Tibial artery (tissue), 4 donors: ENCODE results near the gene NPM3.
A peak's percentile ranks its signal among the peaks of the same experiment; 100 is the strongest.

Source experiments
- DNase-seq, 2 donors: peaks; one replicate each; pipeline ENCODE4 v3.0.0-alpha.2; 2019
- H3K27ac ChIP-seq, 2 donors: fragments of 200-600 bp; sonication (generic) in 1 of 2; 1 replicate in 1 of 2; 2 replicates in 1 of 2; pipeline ENCODE4 v1.5.1; 2018 to 2019; ENCODE audit warnings: mild to moderate bottlenecking in 1 of 2
- H3K27me3 ChIP-seq, 2 donors: fragments of 200-600 bp; sonication (generic) in 1 of 2; one replicate each; pipeline versions ENCODE4 v1.5.1 to v1.6.0; 2016 to 2019
- H3K36me3 ChIP-seq, 3 donors: fragments of 200-600 bp; sonication (generic) in 2 of 3; one replicate each; pipeline ENCODE4 v1.5.1; 2016 to 2019; ENCODE audit warnings: mild to moderate bottlenecking in 2 of 3
- H3K4me1 ChIP-seq, 4 donors: fragments of 200-600 bp; sonication (generic) in 2 of 4; 1 replicate in 3 of 4; 2 replicates in 1 of 4; pipeline ENCODE4 v1.5.1; 2016 to 2019
- H3K4me3 ChIP-seq, 2 donors: fragments of 200-600 bp; sonication (generic) in 1 of 2; 1 replicate in 1 of 2; 2 replicates in 1 of 2; pipeline ENCODE4 v1.5.1; 2018 to 2019; ENCODE audit warnings: mild to moderate bottlenecking in 2 of 2
- H3K9me3 ChIP-seq, 3 donors: fragments of 200-600 bp; sonication (generic) in 1 of 3; one replicate each; pipeline ENCODE4 v1.5.1; 2016 to 2019
- intact Hi-C: fragments of 100-400 bp; cut with DNase I; formaldehyde crosslinking; loops from one replicate; pipeline ENCODE4 v1.15.0; 2023; ENCODE audit warnings: low total_unique reads
- TF ChIP-seq, protein P1 (sequence below), 2 experiments: fragments of 200-600 bp in 1 of 2; fragments of 450-650 bp in 1 of 2; IDR thresholded peaks; one replicate each; pipeline ENCODE4 v1.5.1; 2017 to 2019; ENCODE audit warnings: antibody characterized with exemption in 2 of 2, mild to moderate bottlenecking in 1 of 2, moderate library complexity in 1 of 2

NPM3 gene, protein sequence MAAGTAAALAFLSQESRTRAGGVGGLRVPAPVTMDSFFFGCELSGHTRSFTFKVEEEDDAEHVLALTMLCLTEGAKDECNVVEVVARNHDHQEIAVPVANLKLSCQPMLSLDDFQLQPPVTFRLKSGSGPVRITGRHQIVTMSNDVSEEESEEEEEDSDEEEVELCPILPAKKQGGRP

DNA sequence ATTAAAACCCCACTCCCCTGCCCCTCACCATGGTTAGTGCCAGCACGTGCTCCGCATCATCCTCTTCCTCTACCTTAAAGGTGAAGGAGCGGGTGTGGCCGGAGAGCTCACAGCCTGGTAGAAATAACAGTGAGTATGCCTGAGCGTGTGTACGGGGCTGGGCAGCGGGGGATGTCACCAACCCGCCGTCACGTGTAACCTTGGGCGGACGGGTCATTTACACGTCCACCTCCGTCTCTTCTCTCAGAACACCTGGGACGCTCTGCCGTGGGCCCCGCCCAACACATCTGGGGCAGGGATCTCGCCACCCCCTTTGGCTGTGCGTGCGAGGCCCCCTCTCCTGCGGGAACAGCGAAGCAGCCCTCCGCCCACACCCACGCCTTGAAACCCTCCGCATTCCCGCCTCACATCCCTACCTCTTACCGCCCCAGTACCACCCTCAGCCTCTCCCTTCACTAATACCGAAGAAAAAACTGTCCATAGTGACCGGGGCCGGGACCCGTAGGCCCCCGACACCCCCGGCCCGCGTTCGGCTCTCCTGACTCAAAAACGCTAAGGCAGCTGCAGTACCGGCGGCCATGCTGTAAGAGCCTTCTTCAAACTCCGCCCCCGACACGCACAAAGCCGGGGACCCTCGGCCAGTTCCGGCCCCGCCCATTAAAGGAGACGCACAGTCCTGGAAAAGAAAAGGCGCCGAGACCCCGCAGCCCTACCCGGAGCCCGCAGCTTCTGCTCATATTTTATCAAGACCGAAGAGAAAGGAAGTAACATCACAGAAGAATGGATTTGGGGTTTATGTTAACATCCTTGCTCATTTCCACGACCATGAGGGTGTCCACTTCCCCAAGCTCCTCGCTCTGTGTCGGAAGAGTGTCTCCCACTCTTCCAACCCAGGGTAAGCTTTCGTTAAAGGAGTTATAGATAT, at the start of gene NPM3:
TSS of gene NPM3 (minus strand) at position 636 of the 925 bp plus-strand sequence. CDS start at position 580, 56 bp downstream.
- DNase-seq = peak; percentile 84 to 88
- Histone ChIP-seq H3K4me3 (peak within 1 kb of the TSS; percentile 55 to 68), H3K27ac (peak within 1 kb of the TSS; percentile 13 to 40), H3K9me3 (no peaks in the 10 kb centered on the region), H3K4me1 (peaks cover 4 to 52% (median 34%) of the 10 kb centered on the region in 4 donors), H3K27me3 (peaks cover 0 to 27% of the 10 kb centered on the region in 2 donors), H3K36me3 (peaks cover 33 to 41% (median 39%) of the 10 kb centered on the region in 3 donors)
- intact Hi-C loops = no loop called here
- TF ChIP-seq, protein P1, sequence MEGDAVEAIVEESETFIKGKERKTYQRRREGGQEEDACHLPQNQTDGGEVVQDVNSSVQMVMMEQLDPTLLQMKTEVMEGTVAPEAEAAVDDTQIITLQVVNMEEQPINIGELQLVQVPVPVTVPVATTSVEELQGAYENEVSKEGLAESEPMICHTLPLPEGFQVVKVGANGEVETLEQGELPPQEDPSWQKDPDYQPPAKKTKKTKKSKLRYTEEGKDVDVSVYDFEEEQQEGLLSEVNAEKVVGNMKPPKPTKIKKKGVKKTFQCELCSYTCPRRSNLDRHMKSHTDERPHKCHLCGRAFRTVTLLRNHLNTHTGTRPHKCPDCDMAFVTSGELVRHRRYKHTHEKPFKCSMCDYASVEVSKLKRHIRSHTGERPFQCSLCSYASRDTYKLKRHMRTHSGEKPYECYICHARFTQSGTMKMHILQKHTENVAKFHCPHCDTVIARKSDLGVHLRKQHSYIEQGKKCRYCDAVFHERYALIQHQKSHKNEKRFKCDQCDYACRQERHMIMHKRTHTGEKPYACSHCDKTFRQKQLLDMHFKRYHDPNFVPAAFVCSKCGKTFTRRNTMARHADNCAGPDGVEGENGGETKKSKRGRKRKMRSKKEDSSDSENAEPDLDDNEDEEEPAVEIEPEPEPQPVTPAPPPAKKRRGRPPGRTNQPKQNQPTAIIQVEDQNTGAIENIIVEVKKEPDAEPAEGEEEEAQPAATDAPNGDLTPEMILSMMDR (IDR thresholded peaks at IDR 0.05) = no peak

DNA sequence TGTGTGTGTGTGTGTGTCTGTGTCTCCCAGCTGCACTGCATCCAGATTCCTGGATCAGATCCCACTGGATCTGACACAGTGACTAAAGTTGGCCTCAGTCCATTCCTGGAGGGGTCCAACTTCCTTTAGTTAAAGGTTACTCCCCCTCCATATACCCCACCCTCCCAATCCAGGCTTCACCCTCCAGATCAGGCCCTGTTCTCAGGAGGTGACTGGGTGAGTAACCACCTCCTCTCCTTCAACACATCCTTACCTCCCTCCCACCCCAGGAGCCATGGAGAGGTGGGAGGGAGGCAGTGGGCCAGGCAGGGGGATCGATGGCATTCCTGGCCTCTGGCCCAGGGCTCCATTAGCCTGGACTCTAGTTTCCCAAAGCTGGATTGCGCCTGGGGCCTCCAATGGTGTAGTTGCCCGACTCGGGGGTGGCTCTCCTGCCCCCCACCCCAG, 49.1 kb upstream of the NPM3 start:
- TF ChIP-seq, protein P1 (IDR thresholded peaks at IDR 0.05) = no peak
- Histone ChIP-seq H3K9me3 (no peaks in the 10 kb centered on the region), H3K36me3 (no peaks in the 10 kb centered on the region), H3K4me1 (peaks cover 0 to 27% (median 19%) of the 10 kb centered on the region in 4 donors), H3K27ac (no peak overlapping the region), H3K27me3 (no peaks in the 10 kb centered on the region), H3K4me3 (no peak overlapping the region)
- intact Hi-C loops = no loop called here
- no peak for DNase-seq

DNA sequence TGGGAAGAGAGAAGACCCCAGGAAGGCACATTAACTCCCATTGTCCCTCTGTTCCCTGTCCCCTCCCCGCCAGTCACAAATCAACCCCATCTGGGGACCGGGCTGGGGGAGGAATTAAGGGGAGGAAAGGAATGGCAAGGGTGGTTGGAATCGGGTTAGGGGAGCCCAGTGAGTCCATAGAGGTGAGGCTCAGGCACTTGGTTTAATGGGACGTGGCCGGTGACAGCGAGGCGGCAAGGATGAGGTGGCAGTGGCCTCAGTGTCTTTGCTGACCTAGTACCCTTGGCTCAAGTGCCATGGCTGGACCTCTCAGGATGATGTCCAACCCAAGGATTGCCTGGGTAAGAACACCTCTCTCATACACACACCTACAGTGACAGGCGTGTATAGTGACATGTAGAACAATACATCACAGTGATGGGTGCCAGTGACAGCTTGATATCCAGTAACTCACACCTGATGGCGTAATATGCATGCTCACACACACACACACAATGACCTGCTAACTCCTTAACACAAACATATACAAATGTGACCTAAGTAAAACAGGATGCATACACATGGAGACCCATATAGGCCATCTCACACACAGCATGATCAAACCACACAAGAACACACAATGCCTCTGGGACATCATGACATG, 48.0 kb upstream of the NPM3 start:
- no peaks in the 10 kb centered on the region for H3K36me3 ChIP-seq
- TF ChIP-seq, protein P1 (IDR thresholded peaks at IDR 0.05) = no peak
- peak overlapping the region; percentile 32 to 46 for H3K27ac ChIP-seq
- H3K4me3 ChIP-seq = peak overlapping the region; percentile 49 to 64
- no peaks in the 10 kb centered on the region for H3K9me3 ChIP-seq
- H3K27me3 ChIP-seq = no peaks in the 10 kb centered on the region
- H3K4me1 ChIP-seq = peaks cover 0 to 27% (median 19%) of the 10 kb centered on the region in 4 donors
- no peak for DNase-seq
- intact Hi-C loops = no loop called here

DNA sequence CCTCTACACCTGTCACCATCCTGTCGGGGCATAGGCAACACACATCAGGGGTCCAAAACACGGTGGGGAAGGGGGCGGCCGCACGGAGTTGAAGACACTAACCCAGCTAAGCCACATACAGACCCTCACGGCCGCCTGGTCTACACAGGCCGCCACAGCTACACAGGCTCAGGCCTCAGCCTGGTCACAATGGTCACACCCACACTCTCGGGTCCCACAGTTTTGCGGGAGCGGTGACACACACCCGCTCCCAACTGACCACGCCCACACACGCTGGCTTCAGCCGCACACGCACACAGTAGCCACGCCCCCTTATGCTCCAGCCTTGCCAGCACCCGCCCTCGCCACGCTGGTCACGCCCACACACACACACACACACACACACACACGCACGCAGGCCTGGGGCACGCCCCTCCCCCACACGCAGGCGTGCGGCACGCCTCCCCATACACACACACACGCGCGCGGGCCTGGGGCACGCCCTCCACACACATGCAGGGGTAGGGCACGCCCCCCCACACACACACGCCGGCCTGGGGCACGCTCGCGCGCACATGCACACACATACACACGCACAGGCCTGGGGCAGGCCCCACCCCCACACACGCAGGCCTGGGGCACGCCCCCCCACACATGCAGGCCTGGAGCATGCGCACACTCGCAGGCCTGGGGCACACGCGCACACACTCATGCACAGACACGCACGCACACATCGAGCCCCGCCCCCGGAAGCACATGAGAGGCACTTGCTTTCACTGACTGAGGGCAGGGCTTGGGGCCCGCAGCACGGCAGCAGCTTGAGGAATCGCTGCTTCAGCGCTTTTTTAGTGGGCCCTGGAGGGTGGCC, 47.3 kb upstream of the NPM3 start:
- peak; percentile 91 to 92 for DNase-seq
- Histone ChIP-seq H3K27me3 (no peaks in the 10 kb centered on the region), H3K4me1 (peaks cover 0 to 27% (median 19%) of the 10 kb centered on the region in 4 donors), H3K36me3 (no peaks in the 10 kb centered on the region), H3K27ac (peak overlapping the region; percentile 32 to 57), H3K4me3 (peak overlapping the region; percentile 49 to 64), H3K9me3 (no peaks in the 10 kb centered on the region)
- intact Hi-C loops = no loop called here
- TF ChIP-seq, protein P1 (IDR thresholded peaks at IDR 0.05) = no peak
